ENCODE measurements around the gene TCF3.
"Not testable (repeated sequence)": the region's sequence is repeated elsewhere in the genome, so short reads cannot be mapped to it uniquely, and the experiment has no call there.

TCF3 gene

GRCh38 chr19:1671716-1672037 is 19.3 kb upstream of the TCF3 start:
- Histone ChIP-seq H4K20me1 (ENCODE audit: low read depth, low read length) (no peaks in the 10 kb centered on the region), H3K27me3 (ENCODE audit: low read length) (no peaks in the 10 kb centered on the region), H3K4me3 (ENCODE audit: insufficient read depth, low read length, poor library complexity, severe bottlenecking) (peak overlapping the region; percentile 56), H2AFZ (ENCODE audit: low read depth, low read length, severe bottlenecking) (peak overlapping the region; percentile 88), H3K9me2 (replicated peaks; ENCODE audit: insufficient read depth, low read length) (no peaks in the 10 kb centered on the region), H3F3A (ENCODE audit: insufficient read depth) (peaks cover 21% of the 10 kb centered on the region), H3K36me3 (ENCODE audit: low read length) (no peaks in the 10 kb centered on the region), H3K9ac (ENCODE audit: low read length) (peak overlapping the region; percentile 66), H3K4me2 (ENCODE audit: low read depth, low read length, poor library complexity, severe bottlenecking) (peak overlapping the region; percentile 85), H3K79me2 (ENCODE audit: insufficient read depth, low read length) (no peaks in the 10 kb centered on the region), H3K9me3 (ENCODE audit: insufficient read depth, low read length) (no peaks in the 10 kb centered on the region), H3K27ac (ENCODE audit: low read depth, low read length) (peak overlapping the region; percentile 41)
- no peak for TF ChIP-seq CTCF (IDR thresholded peaks at IDR 0.05; ENCODE audit: insufficient read depth, low read length, poor library complexity, severe bottlenecking)
- no peak for TF ChIP-seq EZH2phosphoT487 (conservative IDR thresholded peaks at IDR 0.05; ENCODE audit: low read length)

- peak overlapping the region; percentile 85 for H3K4me2 ChIP-seq (ENCODE audit: low read depth, low read length, poor library complexity, severe bottlenecking)
- H3K9ac ChIP-seq (ENCODE audit: low read length); H3K9me2 ChIP-seq (replicated peaks; ENCODE audit: insufficient read depth, low read length); H3K9me3 ChIP-seq (ENCODE audit: insufficient read depth, low read length); H3K79me2 ChIP-seq (ENCODE audit: insufficient read depth, low read length); H3K27me3 ChIP-seq (ENCODE audit: low read length); H2AFZ ChIP-seq (ENCODE audit: low read depth, low read length, severe bottlenecking); H3K36me3 ChIP-seq (ENCODE audit: low read length); H4K20me1 ChIP-seq (ENCODE audit: low read depth, low read length); H3K4me3 ChIP-seq (ENCODE audit: insufficient read depth, low read length, poor library complexity, severe bottlenecking): not testable (repeated sequence)
- H3F3A ChIP-seq (ENCODE audit: insufficient read depth) = peaks cover 25% of the 10 kb centered on the region
- peak overlapping the region; percentile 41; the same call in 1 of the 2 replicates for H3K27ac ChIP-seq (ENCODE audit: low read depth, low read length)
Observed at GRCh38 chr19:1670747-1671146, 18.3 kb upstream of the TCF3 start.

- no peaks in the 10 kb centered on the region for H3K36me3 ChIP-seq (ENCODE audit: low read length)
- peak overlapping the region; percentile 93 for H3K4me2 ChIP-seq (ENCODE audit: low read depth, low read length, poor library complexity, severe bottlenecking)
- H2AFZ ChIP-seq (ENCODE audit: low read depth, low read length, severe bottlenecking) = no peak overlapping the region
- H3K9me2 ChIP-seq (replicated peaks; ENCODE audit: insufficient read depth, low read length) = no peaks in the 10 kb centered on the region
- no peaks in the 10 kb centered on the region for H3K79me2 ChIP-seq (ENCODE audit: insufficient read depth, low read length)
- no peaks in the 10 kb centered on the region for H3K27me3 ChIP-seq (ENCODE audit: low read length)
- TF ChIP-seq CTCF (IDR thresholded peaks at IDR 0.05; ENCODE audit: insufficient read depth, low read length, poor library complexity, severe bottlenecking) = no peak
- peaks cover 43% of the 10 kb centered on the region for H3F3A ChIP-seq (ENCODE audit: insufficient read depth)
- H4K20me1 ChIP-seq (ENCODE audit: low read depth, low read length) = no peaks in the 10 kb centered on the region
- H3K9me3 ChIP-seq (ENCODE audit: insufficient read depth, low read length) = no peaks in the 10 kb centered on the region
- peak overlapping the region; percentile 99 for H3K27ac ChIP-seq (ENCODE audit: low read depth, low read length)
- H3K4me3 ChIP-seq (ENCODE audit: insufficient read depth, low read length, poor library complexity, severe bottlenecking) = peak overlapping the region; percentile 40
- H3K9ac ChIP-seq (ENCODE audit: low read length) = peak overlapping the region; percentile 66
Observed at GRCh38 chr19:1668486-1669270, 16.3 kb upstream of the TCF3 start.

- peak overlapping the region; percentile 40 for H3K4me3 ChIP-seq (ENCODE audit: insufficient read depth, low read length, poor library complexity, severe bottlenecking)
- no peaks in the 10 kb centered on the region for H3K9me3 ChIP-seq (ENCODE audit: insufficient read depth, low read length)
- H3K9me2 ChIP-seq (replicated peaks; ENCODE audit: insufficient read depth, low read length) = no peaks in the 10 kb centered on the region
- no peak for TF ChIP-seq EZH2phosphoT487 (conservative IDR thresholded peaks at IDR 0.05; ENCODE audit: low read length)
- no peak for TF ChIP-seq CTCF (IDR thresholded peaks at IDR 0.05; ENCODE audit: insufficient read depth, low read length, poor library complexity, severe bottlenecking)
- no peaks in the 10 kb centered on the region for H4K20me1 ChIP-seq (ENCODE audit: low read depth, low read length)
- H3K4me2 ChIP-seq (ENCODE audit: low read depth, low read length, poor library complexity, severe bottlenecking) = peak overlapping the region; percentile 93
- H3K79me2 ChIP-seq (ENCODE audit: insufficient read depth, low read length) = no peaks in the 10 kb centered on the region
- H2AFZ ChIP-seq (ENCODE audit: low read depth, low read length, severe bottlenecking) = no peak overlapping the region
- H3K27ac ChIP-seq (ENCODE audit: low read depth, low read length) = peak overlapping the region; percentile 99
- H3K27me3 ChIP-seq (ENCODE audit: low read length) = no peaks in the 10 kb centered on the region
- H3K9ac ChIP-seq (ENCODE audit: low read length) = peak overlapping the region; percentile 66
- H3K36me3 ChIP-seq (ENCODE audit: low read length) = no peaks in the 10 kb centered on the region
- peaks cover 43% of the 10 kb centered on the region for H3F3A ChIP-seq (ENCODE audit: insufficient read depth)
Observed at GRCh38 chr19:1668048-1668485, 15.7 kb upstream of the TCF3 start.
